Measurements from ENCODE around the gene UBTD2. TPM values are rescaled to one million over a fixed set of nuclear protein-coding genes. Genes with fewer than 3 reads are reported as not detected.
"Not testable (repeated sequence)": the region's sequence is repeated elsewhere in the genome, so short reads cannot be mapped to it uniquely, and the experiment has no call there.

Gene UBTD2
- 15.8 TPM for total RNA-seq
- long read RNA-seq, transcript UBTD2-201 (3 exons, 3,301 nt): major isoform, 33 of 44 reads
- long read RNA-seq, partial matches to known transcripts: 0 of 44 reads
- long read RNA-seq, other reads (novel, unspliced or antisense): 11 of 44 reads

GRCh38 chr5:172283020-172283861 is at the start of gene UBTD2:
Gene UBTD2 (minus strand): TSS chr5:172283764. CDS start chr5:172283665, 99 bp downstream.
- no peaks in the 10 kb centered on the region for H3K27me3 ChIP-seq (ENCODE audit: low read depth)
- DNase-seq: peak; percentile 88
- H3K27ac ChIP-seq: peak within 1 kb of the TSS; percentile 88
- H3K4me1 ChIP-seq: peaks cover 20% of the 10 kb centered on the region
- peak; percentile 57 for TF ChIP-seq CTCF (IDR thresholded peaks at IDR 0.05)
- H3K9me3 ChIP-seq: no peaks in the 10 kb centered on the region
- no peaks in the 10 kb centered on the region for H3K36me3 ChIP-seq
- peak within 1 kb of the TSS; percentile 92 for H3K4me3 ChIP-seq
- intact Hi-C loops (cut with DNase I): no loop called here
- ATAC-seq: peak; percentile 89 to 93

GRCh38 chr5:172326901-172327300 is 43.3 kb upstream of the UBTD2 start:
- DNase-seq; intact Hi-C loops (cut with DNase I); H3K27me3 ChIP-seq (ENCODE audit: low read depth); H3K4me1 ChIP-seq; H3K27ac ChIP-seq; H3K9me3 ChIP-seq; H3K36me3 ChIP-seq; H3K4me3 ChIP-seq; ATAC-seq: not testable (repeated sequence)

- ATAC-seq (no peak), DNase-seq (no peak)
- no peak for TF ChIP-seq CTCF (IDR thresholded peaks at IDR 0.05)
- Histone ChIP-seq H3K27me3 (ENCODE audit: low read depth) (no peaks in the 10 kb centered on the region), H3K27ac (no peak overlapping the region), H3K9me3 (no peaks in the 10 kb centered on the region), H3K4me1 (no peaks in the 10 kb centered on the region), H3K4me3 (no peak overlapping the region), H3K36me3 (no peaks in the 10 kb centered on the region)
- intact Hi-C loops (cut with DNase I): no loop called here
Measured at GRCh38 chr5:172325452-172325851, 41.9 kb upstream of the UBTD2 start.

GRCh38 chr5:172322028-172322965 is 38.7 kb upstream of the UBTD2 start:
- Histone ChIP-seq H3K36me3 (no peaks in the 10 kb centered on the region), H3K27ac (no peak overlapping the region), H3K4me3 (no peak overlapping the region), H3K27me3 (ENCODE audit: low read depth) (no peaks in the 10 kb centered on the region), H3K4me1 (no peaks in the 10 kb centered on the region), H3K9me3 (no peaks in the 10 kb centered on the region)
- intact Hi-C loops (cut with DNase I): no loop called here
- TF ChIP-seq CTCF (IDR thresholded peaks at IDR 0.05): no peak
- DNase-seq (no peak), ATAC-seq (peak in 1 of 2 donors; percentile 44)

- no peaks in the 10 kb centered on the region for H3K27me3 ChIP-seq (ENCODE audit: low read depth)
- TF ChIP-seq CTCF (IDR thresholded peaks at IDR 0.05): no peak
- ATAC-seq: no peak
- no peak overlapping the region for H3K4me3 ChIP-seq
- no peaks in the 10 kb centered on the region for H3K4me1 ChIP-seq
- no peaks in the 10 kb centered on the region for H3K9me3 ChIP-seq
- intact Hi-C loops (cut with DNase I): no loop called here
- H3K27ac ChIP-seq: no peak overlapping the region
- no peaks in the 10 kb centered on the region for H3K36me3 ChIP-seq
- DNase-seq: no peak
Measured at GRCh38 chr5:172321593-172321992, 38.0 kb upstream of the UBTD2 start.

Measured in lower lobe of right lung (tissue), 2 donors.